NCI-H128 (cell line): ENCODE measurements around the gene CA12.

Source experiments
- DNase-seq: peaks from one replicate; lab custom pipeline; 2025; ENCODE audit not compliant: unreplicated experiment; lab: John Stamatoyannopoulos, UW

CA12 gene

DNA sequence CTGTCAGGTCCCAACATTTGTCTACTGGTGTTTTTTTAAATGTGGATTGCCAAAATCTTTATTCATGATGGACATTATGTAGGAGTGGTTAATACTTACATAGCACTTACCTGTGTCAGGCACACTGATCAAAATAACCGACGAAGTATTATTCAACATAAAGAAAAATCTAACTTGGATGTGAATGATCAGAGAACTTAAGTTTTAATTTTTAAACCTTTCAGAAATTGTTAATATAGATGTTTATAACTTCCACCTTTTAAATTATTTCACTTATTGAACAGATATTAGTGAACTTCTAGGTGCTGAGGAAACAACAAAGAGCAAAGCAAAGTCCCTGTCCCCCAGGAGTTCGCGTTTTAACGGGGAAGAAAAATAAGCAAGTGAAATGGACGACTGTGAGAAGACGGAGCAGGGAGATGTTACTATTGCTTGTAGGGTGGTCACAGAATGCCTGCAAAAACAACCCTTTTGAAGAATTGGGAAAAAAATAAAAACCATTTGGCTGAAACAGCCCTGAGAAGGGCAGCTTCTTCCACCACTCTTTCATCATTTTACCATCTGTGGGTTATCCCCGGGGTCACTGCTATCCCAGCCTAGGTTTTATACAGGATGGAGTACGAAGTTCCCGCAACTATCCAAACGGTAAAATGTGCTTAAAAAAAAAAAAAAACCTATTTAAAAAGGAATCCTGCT lies 105.2 kb downstream of the CA12 start:
- no peak for DNase-seq

GRCh38 chr15:63274427-63274826 lies 107.2 kb downstream of the CA12 start:
- no peak for DNase-seq
